Neural progenitor cell (in vitro differentiated cells): ENCODE data around the gene CLTB. TPM values are rescaled to one million over a fixed set of nuclear protein-coding genes. Genes with fewer than 3 reads are reported as not detected.
A peak's percentile ranks its signal among the peaks of the same experiment; 100 is the strongest.

ENCODE experiments used
- DNase-seq: peaks from one replicate; pipeline ENCODE4 v3.0.0-alpha.2; 2016; ENCODE audit warnings: low spot score
- H2AFZ ChIP-seq: fragments of 200-600 bp; sonication (generic); replicated peaks from 2 replicates; pipeline ENCODE4 v1.6.1; 2016; ENCODE audit warnings: antibody characterized with exemption
- H3F3A ChIP-seq: fragments of 200-600 bp; sonication (generic); 2 replicates; pipeline ENCODE4 v1.6.1; 2016; ENCODE audit warnings: antibody characterized with exemption, low read depth
- H3K27ac ChIP-seq: fragments of 200-600 bp; sonication (generic); 2 replicates; pipeline ENCODE4 v1.5.1; 2016; ENCODE audit warnings: mild to moderate bottlenecking
- H3K27me3 ChIP-seq: fragments of 200-600 bp; sonication (generic); 2 replicates; pipeline ENCODE4 v1.6.1; 2016; ENCODE audit warnings: mild to moderate bottlenecking, moderate library complexity
- H3K36me3 ChIP-seq: fragments of 200-600 bp; sonication (generic); 2 replicates; pipeline ENCODE4 v1.5.1; 2016
- H3K4me1 ChIP-seq: fragments of 200-600 bp; sonication (generic); 2 replicates; pipeline ENCODE4 v1.6.1; 2016; ENCODE audit warnings: mixed run types
- H3K4me2 ChIP-seq: fragments of 200-600 bp; sonication (generic); 2 replicates; pipeline ENCODE4 v1.6.1; 2016
- H3K4me3 ChIP-seq: fragments of 200-600 bp; sonication (generic); 2 replicates; pipeline ENCODE4 v1.5.1; 2016
- H3K79me2 ChIP-seq: fragments of 200-600 bp; sonication (generic); 2 replicates; pipeline ENCODE4 v1.6.1; 2016; ENCODE audit warnings: low read depth
- H3K9ac ChIP-seq: fragments of 200-600 bp; sonication (generic); 2 replicates; pipeline ENCODE4 v1.6.1; 2016
- H3K9me3 ChIP-seq: fragments of 200-600 bp; sonication (generic); 2 replicates; pipeline ENCODE4 v1.5.1; 2016; ENCODE audit warnings: low read depth
- H4K20me1 ChIP-seq: fragments of 200-600 bp; sonication (generic); 2 replicates; pipeline ENCODE4 v1.6.1; 2016; ENCODE audit warnings: low read depth
- H3K27ac Mint-ChIP-seq: 3 replicates; pipeline ENCODE4 v1.8.0; 2021; ENCODE audit warnings: mixed read lengths
- H3K27me3 Mint-ChIP-seq: 2 replicates; pipeline ENCODE4 v1.8.0; 2022; ENCODE audit warnings: low read depth, mild to moderate bottlenecking, inconsistent platforms, moderate library complexity, mixed read lengths; ENCODE audit not compliant: insufficient read depth
- H3K36me3 Mint-ChIP-seq: 3 replicates; pipeline ENCODE4 v1.8.0; 2021; ENCODE audit warnings: mixed read lengths
- H3K4me1 Mint-ChIP-seq: 3 replicates; pipeline ENCODE4 v1.8.0; 2021; ENCODE audit warnings: mixed read lengths
- H3K4me3 Mint-ChIP-seq: 3 replicates; pipeline ENCODE4 v1.8.0; 2021; ENCODE audit warnings: mild to moderate bottlenecking, moderate library complexity, mixed read lengths
- H3K9me3 Mint-ChIP-seq: 3 replicates; pipeline ENCODE4 v1.8.0; 2020; ENCODE audit warnings: mixed read lengths
- EZH2 ChIP-seq: fragments of 200-600 bp; sonication (generic); IDR thresholded peaks from 2 replicates; pipeline ENCODE4 v1.6.1; 2017; ENCODE audit warnings: antibody characterized with exemption, mild to moderate bottlenecking, moderate library complexity
- EZH2phosphoT487 ChIP-seq: fragments of 200-600 bp; sonication (generic); IDR thresholded peaks from 2 replicates; pipeline ENCODE4 v1.6.1; 2017; ENCODE audit warnings: antibody characterized with exemption
- total RNA-seq: library from RNA; depleted of rRNA; stranded (reverse); fragments of >200 nt; gene quantifications from 2 replicates; pipeline ENCODE4 v1.2.3, GENCODE V29; 2015; ENCODE audit warnings: low replicate concordance
- TF ChIP-seq, protein P1 (sequence below): fragments of 200-600 bp; sonication (generic); IDR thresholded peaks from 2 replicates; pipeline ENCODE4 v1.5.1; 2017; ENCODE audit warnings: antibody characterized with exemption, mild to moderate bottlenecking

Gene CLTB
- total RNA-seq, 1 donor from 2014 or later: 12.6 TPM

DNA sequence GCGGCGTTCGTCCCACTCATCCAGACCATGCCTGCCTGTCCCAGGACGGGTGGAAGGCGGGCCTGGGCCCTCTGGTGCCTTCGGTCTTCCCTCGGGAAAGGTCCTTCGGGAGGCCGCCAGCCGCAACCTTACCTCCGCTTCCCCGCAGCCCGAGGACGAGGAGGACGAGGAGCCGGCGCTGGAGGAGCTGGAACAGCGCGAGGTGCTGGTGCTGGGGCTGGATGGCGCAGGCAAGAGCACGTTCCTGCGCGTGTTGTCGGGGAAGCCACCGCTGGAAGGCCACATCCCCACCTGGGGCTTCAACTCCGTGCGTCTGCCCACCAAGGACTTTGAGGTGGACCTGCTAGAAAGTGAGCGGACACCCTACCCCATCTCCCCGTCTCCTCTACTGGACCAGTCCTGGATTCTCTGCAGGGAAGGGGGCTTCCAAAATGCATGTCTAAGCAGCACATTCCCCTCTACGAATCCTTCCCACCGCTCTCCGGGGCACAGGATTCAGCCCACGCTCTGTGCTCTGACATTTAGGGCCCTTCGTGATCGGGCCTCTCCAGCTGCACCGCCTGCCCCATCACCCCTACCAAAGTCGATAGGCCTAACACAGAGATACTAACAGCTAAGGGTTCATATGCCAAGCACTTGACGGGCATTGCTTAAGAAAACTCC is 50.0 kb downstream of the CLTB start:
- peak overlapping the region; percentile 89 for H3K4me3 Mint-ChIP-seq

DNA sequence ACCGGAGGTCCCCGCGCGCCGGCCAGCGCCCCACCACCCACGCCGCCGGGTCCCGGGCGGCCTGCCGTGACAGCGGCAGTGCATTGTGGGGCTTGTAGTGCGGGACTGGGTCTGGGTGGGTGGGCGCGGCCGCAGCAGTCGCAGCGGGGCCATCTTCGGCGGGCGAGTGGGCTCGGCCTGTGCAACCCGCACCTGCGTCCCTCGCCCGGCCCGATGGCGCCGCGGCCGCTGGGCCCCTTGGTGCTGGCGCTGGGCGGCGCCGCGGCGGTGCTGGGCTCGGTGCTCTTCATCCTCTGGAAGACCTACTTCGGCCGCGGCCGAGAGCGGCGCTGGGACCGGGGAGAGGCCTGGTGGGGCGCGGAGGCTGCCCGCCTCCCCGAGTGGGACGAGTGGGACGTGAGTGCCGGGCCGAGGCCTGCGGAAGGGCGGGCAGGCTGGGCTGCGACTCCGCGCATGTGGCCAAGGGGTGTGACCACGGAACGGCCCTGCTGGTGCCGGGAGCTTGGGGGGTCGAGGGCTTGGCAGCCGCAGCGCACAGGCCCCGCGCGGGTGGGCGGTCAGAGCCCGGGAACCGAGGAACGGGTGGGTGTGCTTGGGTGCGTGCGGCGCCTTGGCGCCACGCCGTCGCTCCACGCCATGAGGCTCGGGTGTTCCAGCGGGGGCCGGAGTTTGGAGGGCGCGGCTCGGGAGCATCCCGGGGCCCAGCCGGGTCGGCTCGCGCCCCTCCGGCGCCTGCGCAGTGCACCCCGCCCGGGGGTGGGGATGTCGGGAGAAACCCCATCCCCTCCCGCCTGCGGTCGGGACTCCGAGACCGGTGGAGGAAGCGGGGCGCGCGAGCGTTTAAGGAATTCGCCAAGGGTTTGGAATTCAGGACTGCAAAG is 50.7 kb downstream of the CLTB start, which contains the start of gene ARL10:
TSS of gene ARL10 (plus strand) at position 137 of the 881 bp plus-strand sequence. CDS start at position 214, 77 bp downstream.
- Histone ChIP-seq H3K4me2 (peak within 1 kb of the TSS; percentile 78), H3K36me3 (no peaks in the 10 kb centered on the region), H3K4me1 (no peaks in the 10 kb centered on the region), H2AFZ (peak within 1 kb of the TSS; percentile 92), H3K27me3 (peaks cover 60% of the 10 kb centered on the region), H3K27ac (no peak within 1 kb of the TSS), H4K20me1 (peaks cover 14% of the 10 kb centered on the region), H3K9me3 (no peaks in the 10 kb centered on the region), H3F3A (no peaks in the 10 kb centered on the region), H3K79me2 (peaks cover 10% of the 10 kb centered on the region), H3K9ac (peak within 1 kb of the TSS; percentile 19), H3K4me3 (peak within 1 kb of the TSS; percentile 76)
- Mint-ChIP-seq H3K9me3 (no peaks in the 10 kb centered on the region), H3K27ac (no peak within 1 kb of the TSS), H3K4me3 (peak within 1 kb of the TSS; percentile 89), H3K4me1 (peaks cover 6% of the 10 kb centered on the region), H3K27me3 (peaks cover 12% of the 10 kb centered on the region), H3K36me3 (peaks cover 22% of the 10 kb centered on the region)
- peak; percentile 86 for DNase-seq
- TF ChIP-seq EZH2 (peak; percentile 44), EZH2phosphoT487 (no peak)
- TF ChIP-seq, protein P1, sequence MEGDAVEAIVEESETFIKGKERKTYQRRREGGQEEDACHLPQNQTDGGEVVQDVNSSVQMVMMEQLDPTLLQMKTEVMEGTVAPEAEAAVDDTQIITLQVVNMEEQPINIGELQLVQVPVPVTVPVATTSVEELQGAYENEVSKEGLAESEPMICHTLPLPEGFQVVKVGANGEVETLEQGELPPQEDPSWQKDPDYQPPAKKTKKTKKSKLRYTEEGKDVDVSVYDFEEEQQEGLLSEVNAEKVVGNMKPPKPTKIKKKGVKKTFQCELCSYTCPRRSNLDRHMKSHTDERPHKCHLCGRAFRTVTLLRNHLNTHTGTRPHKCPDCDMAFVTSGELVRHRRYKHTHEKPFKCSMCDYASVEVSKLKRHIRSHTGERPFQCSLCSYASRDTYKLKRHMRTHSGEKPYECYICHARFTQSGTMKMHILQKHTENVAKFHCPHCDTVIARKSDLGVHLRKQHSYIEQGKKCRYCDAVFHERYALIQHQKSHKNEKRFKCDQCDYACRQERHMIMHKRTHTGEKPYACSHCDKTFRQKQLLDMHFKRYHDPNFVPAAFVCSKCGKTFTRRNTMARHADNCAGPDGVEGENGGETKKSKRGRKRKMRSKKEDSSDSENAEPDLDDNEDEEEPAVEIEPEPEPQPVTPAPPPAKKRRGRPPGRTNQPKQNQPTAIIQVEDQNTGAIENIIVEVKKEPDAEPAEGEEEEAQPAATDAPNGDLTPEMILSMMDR: no peak

More for the DNA sequence above, 50.0 kb downstream of the CLTB start:
- H3K27me3 ChIP-seq: peaks cover 60% of the 10 kb centered on the region
- H4K20me1 ChIP-seq: peaks cover 7% of the 10 kb centered on the region
- H3K36me3 ChIP-seq: no peaks in the 10 kb centered on the region
- H3K9ac ChIP-seq: peak overlapping the region; percentile 19
- no peak for DNase-seq
- H3K4me1 ChIP-seq: no peaks in the 10 kb centered on the region
- no peaks in the 10 kb centered on the region for H3K9me3 ChIP-seq
- H3K27ac Mint-ChIP-seq: no peak overlapping the region
- peak overlapping the region; percentile 78 for H3K4me2 ChIP-seq
- peaks cover 25% of the 10 kb centered on the region for H3K36me3 Mint-ChIP-seq
- peaks cover 12% of the 10 kb centered on the region for H3K27me3 Mint-ChIP-seq
- H3F3A ChIP-seq: no peaks in the 10 kb centered on the region
- H3K4me1 Mint-ChIP-seq: peaks cover 6% of the 10 kb centered on the region
- TF ChIP-seq EZH2phosphoT487 (no peak), EZH2 (peak; percentile 17)
- no peak overlapping the region for H3K27ac ChIP-seq
- peak overlapping the region; percentile 76 for H3K4me3 ChIP-seq
- H2AFZ ChIP-seq: peak overlapping the region; percentile 92
- peaks cover 2% of the 10 kb centered on the region for H3K79me2 ChIP-seq
- H3K9me3 Mint-ChIP-seq: no peaks in the 10 kb centered on the region

DNA sequence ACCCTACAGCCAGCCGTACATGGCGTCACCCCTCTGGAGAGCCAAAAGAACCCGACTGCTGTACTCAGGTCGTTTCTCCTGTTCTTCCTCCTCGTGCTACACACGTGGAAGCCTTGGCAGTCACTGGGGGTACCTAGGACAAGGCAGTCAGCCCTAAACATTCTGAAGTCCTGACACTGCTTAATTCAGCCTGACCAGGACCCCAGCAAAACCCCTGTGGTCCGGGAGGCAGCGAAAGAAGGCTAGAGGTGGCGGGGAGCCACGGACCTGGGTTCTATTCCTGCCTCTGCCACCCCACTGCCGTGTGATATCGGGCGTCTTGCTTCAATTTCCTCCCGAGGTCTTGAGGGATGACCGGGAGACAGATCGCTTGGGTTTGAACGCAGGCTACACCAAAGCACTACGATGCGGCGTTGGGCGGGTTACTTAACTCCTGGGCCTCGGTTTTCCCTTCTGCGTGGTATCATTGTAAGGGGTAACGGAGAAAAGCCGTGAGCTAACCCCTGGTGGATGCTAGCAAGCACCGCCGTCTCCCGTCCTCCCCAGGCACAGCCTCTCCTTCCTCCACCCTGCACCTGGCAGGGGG is 51.5 kb downstream of the CLTB start:
- TF ChIP-seq EZH2 (peak; percentile 20), EZH2phosphoT487 (no peak)
- TF ChIP-seq, protein P1: no peak
- no peaks in the 10 kb centered on the region for H3F3A ChIP-seq
- peak overlapping the region; percentile 76 for H3K4me3 ChIP-seq
- Mint-ChIP-seq H3K4me1 (peaks cover 7% of the 10 kb centered on the region), H3K4me3 (peak overlapping the region; percentile 84), H3K9me3 (no peaks in the 10 kb centered on the region), H3K36me3 (peaks cover 18% of the 10 kb centered on the region), H3K27me3 (peaks cover 12% of the 10 kb centered on the region), H3K27ac (no peak overlapping the region)
- H3K9me3 ChIP-seq: no peaks in the 10 kb centered on the region
- DNase-seq: no peak
- H3K79me2 ChIP-seq: peaks cover 17% of the 10 kb centered on the region
- no peak overlapping the region for H3K27ac ChIP-seq
- no peak overlapping the region for H2AFZ ChIP-seq
- H4K20me1 ChIP-seq: peaks cover 21% of the 10 kb centered on the region
- H3K4me1 ChIP-seq: no peaks in the 10 kb centered on the region
- H3K27me3 ChIP-seq: peaks cover 60% of the 10 kb centered on the region
- H3K36me3 ChIP-seq: no peaks in the 10 kb centered on the region
- peak overlapping the region; percentile 78 for H3K4me2 ChIP-seq
- no peak overlapping the region for H3K9ac ChIP-seq
